HCT116 (cell line): ENCODE results near the gene IFNLR1. TPM values are rescaled to one million over a fixed set of nuclear protein-coding genes. Genes with fewer than 3 reads are reported as not detected.

Experiments used
- ATAC-seq: fragments of 200-7000 bp; cut with Tn5 transposase; 2 replicates; pipeline ENCODE4 v1.9.1; 2020; ENCODE audit warnings: mild to moderate bottlenecking, moderate library complexity
- BruUV-seq: library from RNA; stranded (reverse); fragments of 400-500 nt; replicated peaks from 2 replicates; lab custom pipeline; 2021; lab: Mats Ljungman, UMichigan
- CTCF ChIA-PET: fragments of 300-600 bp; sonication (Branson Sonifier 250); formaldehyde crosslinking; loops from one replicate; lab custom pipeline; 2021; ENCODE audit warnings: antibody characterized with exemption; lab: Charles Lee
- POLR2A ChIA-PET: fragments of 300-600, 350-600 bp; sonication (Branson Sonifier 250); formaldehyde crosslinking; loops from one replicate; lab custom pipeline; 2021; ENCODE audit warnings: antibody characterized with exemption; lab: Charles Lee
- RAD21 ChIA-PET, 2 experiments: fragments of 300-600 bp; sonication (Branson Sonifier 250); formaldehyde crosslinking; loops; one replicate each; lab custom pipeline; 2023; ENCODE audit warnings: low total read pairs in 2 of 2; ENCODE audit not compliant: uncharacterized antibody in 2 of 2, unreplicated experiment in 2 of 2, low non-redundant PET in 1 of 2; lab: Charles Lee
- DNase-seq: peaks from one replicate; pipeline ENCODE4 v3.0.0-alpha.2; 2010; ENCODE audit warnings: low read depth, low spot score
- H2AFZ ChIP-seq: fragments of 200-600 bp; shearing (Covaris generic), sonication (generic); 2 replicates; pipeline ENCODE4 v1.6.1; 2017; ENCODE audit warnings: low read depth, mixed run types, mixed read lengths, antibody characterized with exemption, low read length; ENCODE audit not compliant: poor library complexity, severe bottlenecking
- H3K27ac ChIP-seq: 2 replicates; pipeline ENCODE4 v1.5.1; 2012; ENCODE audit warnings: low read depth, low read length
- H3K27me3 ChIP-seq: fragments of 200-600 bp; sonication (generic); 2 replicates; pipeline ENCODE4 v1.6.1; 2016; ENCODE audit warnings: mixed run types, low read length, mixed read lengths; ENCODE audit not compliant: insufficient read depth
- H3K36me3 ChIP-seq, 2 experiments: fragments of 200-500 bp in 1 of 2; fragments of 200-600 bp in 1 of 2; sonication (Bioruptor generic) in 1 of 2; sonication (generic) in 1 of 2; 2 replicates each; pipeline versions ENCODE4 v1.5.1 to v1.6.1; 2014 to 2016; ENCODE audit warnings: low read length in 2 of 2, inconsistent platforms in 1 of 2, mixed read lengths in 1 of 2, mixed run types in 1 of 2; ENCODE audit not compliant: insufficient read depth in 2 of 2, control insufficient read depth in 1 of 2
- H3K4me1 ChIP-seq, 2 experiments: fragments of 200-600 bp in 1 of 2; sonication (generic) in 1 of 2; 2 replicates each; pipeline versions ENCODE4 v1.5.1 to v1.6.1; 2012 to 2017; ENCODE audit warnings: low read length in 2 of 2, inconsistent platforms in 1 of 2, mild to moderate bottlenecking in 1 of 2, mixed read lengths in 1 of 2, mixed run types in 1 of 2, moderate library complexity in 1 of 2; ENCODE audit not compliant: insufficient read depth in 2 of 2, control insufficient read depth in 1 of 2
- H3K4me2 ChIP-seq: fragments of 200-600 bp; sonication (generic); 2 replicates; pipeline ENCODE4 v1.6.1; 2017; ENCODE audit warnings: mixed run types, low read length, mixed read lengths
- H3K4me3 ChIP-seq, 2 experiments: fragments of 200-600 bp in 1 of 2; sonication (generic) in 1 of 2; replicated peaks in 1 of 2; 2 replicates each; pipeline ENCODE4 v1.5.1; 2011 to 2016; ENCODE audit warnings: low read length in 2 of 2, control low read depth in 1 of 2, low read depth in 1 of 2, mild to moderate bottlenecking in 1 of 2, mixed read lengths in 1 of 2, mixed run types in 1 of 2
- H3K79me2 ChIP-seq: fragments of 200-600 bp; sonication (generic); 2 replicates; pipeline ENCODE4 v1.6.1; 2017; ENCODE audit warnings: mild to moderate bottlenecking, mixed run types, low read length, moderate library complexity, mixed read lengths; ENCODE audit not compliant: insufficient read depth
- H3K9ac ChIP-seq: fragments of 200-600 bp; sonication (generic); 2 replicates; pipeline ENCODE4 v1.6.1; 2016; ENCODE audit warnings: low read length, mixed read lengths
- H3K9me2 ChIP-seq: fragments of 200-600 bp; sonication (generic), shearing (Covaris generic); 2 replicates; pipeline ENCODE4 v1.6.1; 2017; ENCODE audit warnings: mixed run types, mild to moderate bottlenecking, moderate library complexity; ENCODE audit not compliant: insufficient read depth
- H3K9me3 ChIP-seq, 2 experiments: fragments of 200-500 bp in 1 of 2; fragments of 200-600 bp in 1 of 2; sonication (Bioruptor generic) in 1 of 2; sonication (generic) in 1 of 2; 2 replicates each; pipeline ENCODE4 v1.6.1; 2014 to 2017; ENCODE audit warnings: low read length in 2 of 2, mixed read lengths in 2 of 2, inconsistent platforms in 1 of 2, low read depth in 1 of 2, mild to moderate bottlenecking in 1 of 2, mixed run types in 1 of 2, moderate library complexity in 1 of 2; ENCODE audit not compliant: control insufficient read depth in 1 of 2, insufficient read depth in 1 of 2
- H4K20me1 ChIP-seq: fragments of 200-600 bp; sonication (generic), shearing (Covaris generic); 2 replicates; pipeline ENCODE4 v1.6.1; 2017; ENCODE audit warnings: mixed run types, mild to moderate bottlenecking, moderate library complexity; ENCODE audit not compliant: insufficient read depth
- EGR1 ChIP-seq: IDR thresholded peaks from 2 replicates; pipeline ENCODE4 v1.6.1; 2012; ENCODE audit warnings: low read depth
- EZH2 ChIP-seq: fragments of 200-600 bp; sonication (generic); IDR thresholded peaks from 2 replicates; pipeline ENCODE4 v1.6.1; 2017; ENCODE audit warnings: antibody characterized with exemption, mixed run types
- FOSL1 ChIP-seq: IDR thresholded peaks from 2 replicates; pipeline ENCODE4 v1.6.1; 2012; ENCODE audit warnings: low read depth
- JUND ChIP-seq: IDR thresholded peaks from 2 replicates; pipeline ENCODE4 v1.6.1; 2012
- POLR2AphosphoS5 ChIP-seq: IDR thresholded peaks from 2 replicates; pipeline ENCODE4 v1.6.1; 2011; ENCODE audit warnings: mild to moderate bottlenecking, low read depth, low read length, moderate library complexity
- RAD21 ChIP-seq: IDR thresholded peaks from 2 replicates; pipeline ENCODE4 v1.6.1; 2012; ENCODE audit warnings: low read depth, mild to moderate bottlenecking
- SIN3A ChIP-seq: IDR thresholded peaks from 2 replicates; pipeline ENCODE4 v1.6.1; 2012; ENCODE audit warnings: low read depth
- TCF7L2 ChIP-seq: IDR thresholded peaks from 2 replicates; pipeline ENCODE4 v1.7.0; 2011; ENCODE audit warnings: borderline replicate concordance, inconsistent platforms; ENCODE audit not compliant: insufficient read depth, insufficient read length; ENCODE audit errors: extremely low read depth
- intact Hi-C: fragments of 100-400 bp; cut with micrococcal nuclease; formaldehyde crosslinking; loops from 2 replicates; pipeline ENCODE4 v1.10.0; 2022
- total RNA-seq: library from RNA; stranded (reverse); gene quantifications from one replicate; pipeline ENCODE4 v1.2.1, GENCODE V29; 2021; ENCODE audit not compliant: unreplicated experiment
- TF ChIP-seq, protein P1 (sequence below): IDR thresholded peaks from 2 replicates; pipeline ENCODE4 v1.6.1; 2012
- TF ChIP-seq, protein P2 (sequence below), 3 experiments: fragments of 200-600 bp in 1 of 3; sonication (generic) in 1 of 3; IDR thresholded peaks in 2 of 3; conservative IDR thresholded peaks in 1 of 3; 2 replicates each; pipeline ENCODE4 v1.5.1; 2012 to 2017; ENCODE audit warnings: low read depth in 2 of 3, low read length in 2 of 3, antibody characterized with exemption in 1 of 3, borderline replicate concordance in 1 of 3, control low read depth in 1 of 3, mild to moderate bottlenecking in 1 of 3, mixed read lengths in 1 of 3, mixed run types in 1 of 3, moderate library complexity in 1 of 3; ENCODE audit not compliant: insufficient read depth in 1 of 3

The IFNLR1 gene
- total RNA-seq, 1 experiment from 2014 or later, result 7.6 TPM

DNA sequence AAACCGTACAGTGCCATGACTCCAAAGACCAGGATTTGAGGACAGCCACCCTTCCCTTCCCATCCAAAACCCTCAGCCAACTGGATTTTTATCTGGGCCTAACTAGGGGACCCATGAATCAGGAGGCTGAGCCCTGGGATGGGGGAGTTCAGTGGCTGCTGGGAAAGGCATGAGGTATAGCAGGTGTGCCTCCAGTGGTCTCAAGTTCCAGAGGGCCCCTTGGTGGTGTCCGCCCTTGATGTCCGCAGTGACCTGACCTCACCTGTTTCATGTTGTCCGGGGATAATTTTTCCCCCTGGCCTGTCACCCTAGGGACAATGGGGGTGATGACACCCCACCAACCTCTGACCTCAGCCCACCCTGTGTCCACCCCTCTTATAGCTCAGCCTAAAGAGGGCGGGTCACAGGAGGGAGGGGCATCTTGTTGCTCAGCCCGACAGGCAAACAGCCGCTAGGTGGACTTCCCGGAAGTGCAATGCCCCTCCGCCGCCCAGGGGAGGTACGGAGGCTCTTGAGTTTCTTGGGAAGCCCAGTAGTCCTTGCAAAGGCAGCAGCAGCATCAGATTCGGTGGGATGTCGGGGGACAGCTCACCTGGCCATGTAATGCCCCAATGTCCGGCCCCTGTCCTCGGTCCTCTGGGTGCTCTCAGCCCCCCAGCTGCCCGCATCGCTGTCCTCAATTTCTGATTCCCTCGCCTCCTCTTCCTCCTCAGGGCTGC is 30.4 kb downstream of the IFNLR1 start:
- H3K27ac ChIP-seq, result no peak overlapping the region
- POLR2A ChIA-PET, result no interaction called here
- no peak overlapping the region for H2AFZ ChIP-seq
- no peaks in the 10 kb centered on the region for H3K9me3 ChIP-seq
- H3K4me3 ChIP-seq, result no peak overlapping the region
- TF ChIP-seq JUND (no peak), POLR2AphosphoS5 (no peak), EZH2 (no peak), FOSL1 (no peak)
- TF ChIP-seq, protein P1, sequence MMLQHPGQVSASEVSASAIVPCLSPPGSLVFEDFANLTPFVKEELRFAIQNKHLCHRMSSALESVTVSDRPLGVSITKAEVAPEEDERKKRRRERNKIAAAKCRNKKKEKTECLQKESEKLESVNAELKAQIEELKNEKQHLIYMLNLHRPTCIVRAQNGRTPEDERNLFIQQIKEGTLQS, result no peak
- H3K9me2 ChIP-seq, result no peaks in the 10 kb centered on the region
- no peaks in the 10 kb centered on the region for H3K27me3 ChIP-seq
- BruUV-seq, result no TSS peak
- ATAC-seq (no peak), DNase-seq (no peak)
- H4K20me1 ChIP-seq, result no peaks in the 10 kb centered on the region
- CTCF ChIA-PET, result no interaction called here
- no peak overlapping the region for H3K9ac ChIP-seq
- RAD21 ChIA-PET, result no interaction called here
- H3K36me3 ChIP-seq, result peaks cover 0 to 4% of the 10 kb centered on the region in 2 experiments; a peak in 2 of 4 replicates
- H3K4me1 ChIP-seq, result no peaks in the 10 kb centered on the region
- H3K79me2 ChIP-seq, result no peaks in the 10 kb centered on the region
- intact Hi-C loops, result no loop called here
- no peak overlapping the region for H3K4me2 ChIP-seq

DNA sequence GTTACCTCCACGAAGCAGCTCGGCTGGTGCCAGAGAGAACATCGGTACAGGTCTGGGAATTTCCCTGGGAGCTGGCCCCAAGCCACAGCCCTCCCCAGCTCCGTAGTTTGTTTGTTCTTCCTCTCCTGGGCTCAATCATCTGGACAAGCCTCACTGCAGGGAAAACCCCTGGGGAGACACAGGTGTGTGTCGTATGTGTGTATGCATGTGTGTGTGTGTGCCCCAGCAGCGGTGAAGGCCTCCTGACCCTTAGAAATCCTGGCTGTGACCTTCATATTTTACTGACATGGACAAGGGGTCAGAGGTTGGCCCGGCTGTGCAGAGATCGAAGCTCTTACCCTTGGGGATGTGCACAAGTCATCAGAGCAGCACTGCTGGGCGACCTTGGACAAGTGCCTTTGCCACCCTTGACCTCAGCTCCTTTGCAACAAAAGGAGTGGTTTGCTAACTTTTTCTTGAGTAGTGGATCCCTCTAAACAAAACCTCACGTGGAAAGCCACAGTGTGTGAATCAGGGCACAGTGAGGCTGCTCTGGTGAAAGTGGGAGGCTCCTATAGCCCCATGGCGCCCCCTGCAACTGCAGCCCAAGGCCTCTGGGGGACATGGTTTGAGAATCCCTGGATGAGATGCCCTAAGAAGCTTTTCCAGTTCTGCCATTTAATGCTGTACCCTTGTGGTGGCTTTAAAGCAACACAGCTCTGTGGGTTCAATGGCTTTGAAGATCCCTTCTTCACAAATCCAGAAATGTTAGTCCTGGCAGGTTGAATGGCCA is 31.9 kb downstream of the IFNLR1 start:
- no peak overlapping the region for H3K4me3 ChIP-seq
- no peak overlapping the region for H2AFZ ChIP-seq
- TF ChIP-seq, protein P2, sequence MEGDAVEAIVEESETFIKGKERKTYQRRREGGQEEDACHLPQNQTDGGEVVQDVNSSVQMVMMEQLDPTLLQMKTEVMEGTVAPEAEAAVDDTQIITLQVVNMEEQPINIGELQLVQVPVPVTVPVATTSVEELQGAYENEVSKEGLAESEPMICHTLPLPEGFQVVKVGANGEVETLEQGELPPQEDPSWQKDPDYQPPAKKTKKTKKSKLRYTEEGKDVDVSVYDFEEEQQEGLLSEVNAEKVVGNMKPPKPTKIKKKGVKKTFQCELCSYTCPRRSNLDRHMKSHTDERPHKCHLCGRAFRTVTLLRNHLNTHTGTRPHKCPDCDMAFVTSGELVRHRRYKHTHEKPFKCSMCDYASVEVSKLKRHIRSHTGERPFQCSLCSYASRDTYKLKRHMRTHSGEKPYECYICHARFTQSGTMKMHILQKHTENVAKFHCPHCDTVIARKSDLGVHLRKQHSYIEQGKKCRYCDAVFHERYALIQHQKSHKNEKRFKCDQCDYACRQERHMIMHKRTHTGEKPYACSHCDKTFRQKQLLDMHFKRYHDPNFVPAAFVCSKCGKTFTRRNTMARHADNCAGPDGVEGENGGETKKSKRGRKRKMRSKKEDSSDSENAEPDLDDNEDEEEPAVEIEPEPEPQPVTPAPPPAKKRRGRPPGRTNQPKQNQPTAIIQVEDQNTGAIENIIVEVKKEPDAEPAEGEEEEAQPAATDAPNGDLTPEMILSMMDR (IDR thresholded peaks at IDR 0.05 in 2 of 3, conservative IDR thresholded peaks at IDR 0.05 in 1 of 3; ENCODE audit: borderline replicate concordance in 1 of 3, insufficient read depth in 1 of 3, low read depth in 2 of 3, low read length in 2 of 3), result peak; percentile 32 to 69 (median 65); a peak in 5 of 6 replicates
- no peak for TF ChIP-seq EZH2
- no peak; the same call in 1 of the 2 replicates for TF ChIP-seq SIN3A
- TF ChIP-seq TCF7L2, result no peak
- no peak for TF ChIP-seq EGR1
- TF ChIP-seq RAD21, result 0 out of 2 replicates have a peak, but pooled peaks have one; percentile 19
- no TSS peak for BruUV-seq
- no peaks in the 10 kb centered on the region for H3K79me2 ChIP-seq
- no peak overlapping the region for H3K9ac ChIP-seq
- ChIA-PET CTCF (interaction anchor here (1.1 to 1.5 kb wide), 4 partner anchors 44 to 260 kb away, joined by 3 to 6 read pairs (median 4); partner anchors contain the start of gene NIPAL3), POLR2A (no interaction called here), RAD21 (interaction anchor here (0.6 kb wide), 2 partner anchors 236 to 510 kb away, joined by 3 read pairs; no protein-coding TSS in a partner anchor)
- H3K4me2 ChIP-seq, result no peak overlapping the region
- no peaks in the 10 kb centered on the region for H3K27me3 ChIP-seq
- intact Hi-C loops, result no loop called here
- H3K4me1 ChIP-seq, result peaks cover 0 to 8% of the 10 kb centered on the region in 2 experiments; a peak in 3 of 4 replicates
- H3K9me2 ChIP-seq, result no peaks in the 10 kb centered on the region
- no peak overlapping the region for H3K27ac ChIP-seq
- ATAC-seq, result peak; percentile 59
- no peaks in the 10 kb centered on the region for H3K9me3 ChIP-seq
- no peaks in the 10 kb centered on the region for H4K20me1 ChIP-seq
- peaks cover 0 to 4% of the 10 kb centered on the region in 2 experiments; a peak in 2 of 4 replicates for H3K36me3 ChIP-seq
- DNase-seq, result peak; percentile 19
